GM21717 (cell line): ENCODE measurements around the gene ELAC2.

ENCODE experiments used
- ATAC-seq: cut with Tn5 transposase; IDR thresholded peaks from one replicate; pipeline ENCODE4 v1.9.1; 2021; ENCODE audit warnings: mild to moderate bottlenecking, moderate library complexity; ENCODE audit not compliant: unreplicated experiment

ELAC2 gene, protein sequence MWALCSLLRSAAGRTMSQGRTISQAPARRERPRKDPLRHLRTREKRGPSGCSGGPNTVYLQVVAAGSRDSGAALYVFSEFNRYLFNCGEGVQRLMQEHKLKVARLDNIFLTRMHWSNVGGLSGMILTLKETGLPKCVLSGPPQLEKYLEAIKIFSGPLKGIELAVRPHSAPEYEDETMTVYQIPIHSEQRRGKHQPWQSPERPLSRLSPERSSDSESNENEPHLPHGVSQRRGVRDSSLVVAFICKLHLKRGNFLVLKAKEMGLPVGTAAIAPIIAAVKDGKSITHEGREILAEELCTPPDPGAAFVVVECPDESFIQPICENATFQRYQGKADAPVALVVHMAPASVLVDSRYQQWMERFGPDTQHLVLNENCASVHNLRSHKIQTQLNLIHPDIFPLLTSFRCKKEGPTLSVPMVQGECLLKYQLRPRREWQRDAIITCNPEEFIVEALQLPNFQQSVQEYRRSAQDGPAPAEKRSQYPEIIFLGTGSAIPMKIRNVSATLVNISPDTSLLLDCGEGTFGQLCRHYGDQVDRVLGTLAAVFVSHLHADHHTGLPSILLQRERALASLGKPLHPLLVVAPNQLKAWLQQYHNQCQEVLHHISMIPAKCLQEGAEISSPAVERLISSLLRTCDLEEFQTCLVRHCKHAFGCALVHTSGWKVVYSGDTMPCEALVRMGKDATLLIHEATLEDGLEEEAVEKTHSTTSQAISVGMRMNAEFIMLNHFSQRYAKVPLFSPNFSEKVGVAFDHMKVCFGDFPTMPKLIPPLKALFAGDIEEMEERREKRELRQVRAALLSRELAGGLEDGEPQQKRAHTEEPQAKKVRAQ

DNA sequence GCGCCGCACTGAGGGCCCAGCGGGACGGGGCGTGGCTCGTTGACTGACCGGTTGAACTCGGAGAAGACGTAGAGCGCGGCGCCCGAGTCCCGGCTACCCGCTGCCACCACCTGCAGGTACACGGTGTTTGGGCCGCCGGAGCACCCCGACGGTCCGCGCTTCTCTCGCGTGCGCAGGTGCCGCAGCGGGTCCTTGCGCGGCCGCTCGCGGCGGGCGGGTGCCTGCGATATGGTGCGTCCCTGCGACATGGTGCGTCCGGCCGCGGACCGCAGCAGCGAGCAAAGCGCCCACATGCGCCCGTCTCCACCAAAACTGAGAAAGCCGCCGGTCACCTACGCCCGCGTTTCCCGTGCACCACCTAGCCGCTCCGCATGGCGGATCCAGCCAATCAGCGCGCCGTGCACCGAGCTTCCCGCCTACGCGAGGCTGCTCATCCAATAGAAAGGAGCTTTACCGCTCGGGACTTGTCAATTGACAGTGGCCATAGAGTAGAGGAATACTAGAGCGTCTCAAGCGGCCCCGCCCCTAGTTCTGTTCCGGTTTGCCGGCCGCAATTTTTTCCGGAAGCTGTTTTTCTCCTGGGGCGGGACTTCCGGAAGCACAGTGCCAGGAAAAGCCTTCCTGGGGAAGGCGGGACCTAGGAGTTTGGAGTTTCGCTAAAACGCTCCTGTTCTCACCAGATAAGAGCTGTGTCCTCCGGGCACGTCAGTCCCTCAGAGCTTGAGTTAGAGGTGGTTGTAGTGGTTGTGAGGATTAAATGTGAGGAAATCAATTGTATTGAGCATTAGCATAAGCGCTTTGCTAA is at the start of gene ELAC2:
Gene ELAC2 (minus strand): TSS at position 373 of the 805 bp plus-strand sequence. CDS start 80 bp downstream, at position 293.
- ATAC-seq, result peak; percentile 98

DNA sequence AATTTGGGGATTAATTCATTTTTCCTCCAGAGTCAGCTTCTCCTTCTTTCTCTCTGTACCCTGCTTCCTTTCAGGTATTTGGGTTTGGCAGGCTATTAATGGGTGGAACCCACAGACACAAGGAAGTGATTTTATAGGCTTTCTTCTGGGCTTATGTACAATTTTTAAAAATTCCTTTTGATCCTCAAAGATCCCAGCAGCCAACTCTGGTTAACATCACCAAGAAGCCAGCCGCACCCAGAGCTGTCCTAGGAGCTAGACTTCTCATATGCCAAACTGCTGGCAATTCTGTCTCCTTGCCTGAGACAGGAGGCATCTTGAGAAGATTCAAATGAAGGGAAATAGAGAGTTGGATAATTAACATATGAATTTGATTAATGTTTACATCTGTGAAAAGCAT is 47.2 kb upstream of the ELAC2 start:
- no peak for ATAC-seq

DNA sequence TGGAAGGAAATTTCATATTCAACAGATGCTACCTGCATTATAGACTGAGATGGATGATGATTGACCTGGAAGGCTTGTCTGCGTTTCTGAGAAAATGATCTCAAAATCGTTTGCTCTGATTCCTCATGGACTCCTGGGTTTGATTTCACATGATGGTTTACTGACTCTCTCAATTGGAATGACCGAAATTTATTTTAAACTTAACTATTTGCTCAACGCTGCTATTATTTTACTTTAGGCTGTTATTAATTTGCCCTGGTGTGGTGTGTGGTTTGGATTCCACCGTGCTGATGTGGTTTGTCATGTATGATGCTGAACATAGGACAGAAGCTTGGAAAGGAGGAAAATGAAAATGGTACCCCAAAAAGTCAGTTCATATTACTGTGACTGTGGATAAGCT is 37.3 kb upstream of the ELAC2 start:
- no peak for ATAC-seq

DNA sequence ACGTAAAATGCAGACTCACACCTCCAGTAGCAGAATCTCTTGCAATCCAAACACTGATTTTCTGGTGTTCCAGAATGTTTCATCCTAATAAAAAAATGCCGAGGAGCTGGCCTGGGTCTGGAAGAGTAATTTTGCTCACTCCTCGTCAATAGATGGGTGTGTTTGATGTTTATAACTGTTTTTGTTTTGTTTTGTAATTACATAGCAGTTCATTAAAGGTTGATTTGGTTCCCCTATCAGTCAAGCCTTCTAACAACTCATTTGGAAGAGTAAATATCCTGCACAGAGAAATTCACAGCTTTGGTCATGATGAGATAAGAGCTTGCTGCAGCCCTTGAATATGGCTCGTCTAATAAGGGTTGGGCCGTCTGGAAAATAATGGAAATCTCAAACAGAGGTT is 36.8 kb upstream of the ELAC2 start:
- ATAC-seq, result no peak

DNA sequence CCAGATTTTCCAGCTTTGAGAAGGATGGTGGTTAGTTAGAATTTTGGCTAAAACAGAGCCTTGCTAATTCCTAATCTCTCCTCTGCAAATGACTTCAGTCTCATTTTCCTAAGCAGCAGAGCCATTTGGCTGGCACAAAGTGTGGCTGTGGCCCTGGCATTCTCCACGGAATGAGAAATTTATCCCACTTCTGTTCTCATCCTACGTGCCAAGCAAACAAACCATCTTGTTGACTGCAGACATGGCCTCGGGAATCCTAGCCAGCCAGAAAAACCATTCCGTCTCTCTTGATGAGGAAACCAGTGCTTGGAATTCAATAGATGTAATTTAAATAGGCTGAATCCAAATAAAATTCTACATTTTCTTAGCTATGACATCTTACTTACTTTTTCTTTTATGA is 34.1 kb upstream of the ELAC2 start:
- ATAC-seq, result no peak

DNA sequence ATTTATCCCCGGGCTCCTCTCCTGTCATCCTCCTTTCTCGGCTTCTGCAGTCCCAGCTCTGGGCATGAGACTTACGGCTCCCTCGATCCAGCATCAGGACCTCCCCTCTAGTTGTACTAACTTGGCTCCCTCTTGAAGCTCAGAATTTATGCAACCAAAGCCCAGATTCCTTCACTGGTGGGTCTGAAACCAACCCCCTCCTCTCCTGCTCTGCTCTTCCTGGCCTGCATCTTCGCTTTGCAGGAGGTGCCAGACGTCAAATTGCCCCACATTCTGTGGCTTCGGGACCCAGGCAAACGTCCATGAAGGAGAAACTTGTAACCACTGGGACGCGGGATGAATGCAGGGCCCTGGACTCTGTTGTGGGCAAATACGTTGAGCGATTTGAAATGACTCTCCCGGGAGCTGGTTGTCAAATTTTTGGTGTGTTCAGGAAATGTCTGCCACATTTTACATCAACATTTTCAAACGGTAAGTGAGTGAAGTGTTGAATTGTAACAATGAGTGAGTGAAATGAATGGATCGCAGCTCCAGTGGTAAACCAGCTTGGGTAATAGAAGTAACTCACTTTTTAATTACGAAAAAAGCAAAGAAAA is 29.3 kb upstream of the ELAC2 start:
- ATAC-seq, result no peak

DNA sequence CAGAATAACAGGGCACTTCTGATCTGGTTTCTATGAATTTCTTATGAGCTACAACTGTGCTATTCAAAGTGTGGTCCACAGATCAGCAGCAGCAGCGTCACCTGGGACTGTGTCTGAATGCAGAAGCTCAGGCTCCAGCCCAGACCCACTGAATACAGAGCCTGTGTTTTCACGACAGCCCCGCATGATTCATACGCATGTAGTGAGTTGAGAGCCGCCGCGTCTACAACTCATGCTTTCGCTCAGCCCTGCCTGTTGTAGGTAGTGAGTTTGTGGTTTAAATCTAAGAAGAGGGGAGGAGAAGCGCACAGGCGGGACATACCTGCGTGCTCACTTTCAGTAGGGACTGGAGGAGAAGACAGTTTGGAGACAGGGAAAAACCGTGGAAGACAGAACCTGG is 28.5 kb upstream of the ELAC2 start:
- no peak for ATAC-seq

DNA sequence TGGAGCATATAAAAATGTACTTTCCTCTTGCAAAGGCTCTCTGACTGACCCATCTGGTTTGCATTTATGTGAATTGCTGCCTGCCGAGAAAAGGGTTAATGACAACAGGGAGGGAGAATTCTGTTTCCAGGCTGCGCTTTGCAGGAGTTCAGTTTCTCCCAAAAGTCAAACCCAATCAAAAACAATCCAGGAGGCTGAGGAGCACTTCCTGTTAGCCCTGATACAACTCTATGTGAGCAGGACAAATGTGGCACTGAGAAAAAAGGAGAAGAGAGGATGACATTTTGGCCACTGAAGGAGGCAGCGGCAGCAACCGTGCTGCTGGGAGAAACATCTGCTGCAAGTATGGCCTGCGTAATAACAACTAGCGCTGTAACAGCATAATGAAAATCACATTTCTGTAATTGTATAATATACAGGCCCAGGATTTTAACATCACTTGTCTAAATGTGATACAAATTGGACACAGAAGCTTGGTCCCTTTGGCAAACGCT is 26.8 kb upstream of the ELAC2 start:
- ATAC-seq, result no peak

DNA sequence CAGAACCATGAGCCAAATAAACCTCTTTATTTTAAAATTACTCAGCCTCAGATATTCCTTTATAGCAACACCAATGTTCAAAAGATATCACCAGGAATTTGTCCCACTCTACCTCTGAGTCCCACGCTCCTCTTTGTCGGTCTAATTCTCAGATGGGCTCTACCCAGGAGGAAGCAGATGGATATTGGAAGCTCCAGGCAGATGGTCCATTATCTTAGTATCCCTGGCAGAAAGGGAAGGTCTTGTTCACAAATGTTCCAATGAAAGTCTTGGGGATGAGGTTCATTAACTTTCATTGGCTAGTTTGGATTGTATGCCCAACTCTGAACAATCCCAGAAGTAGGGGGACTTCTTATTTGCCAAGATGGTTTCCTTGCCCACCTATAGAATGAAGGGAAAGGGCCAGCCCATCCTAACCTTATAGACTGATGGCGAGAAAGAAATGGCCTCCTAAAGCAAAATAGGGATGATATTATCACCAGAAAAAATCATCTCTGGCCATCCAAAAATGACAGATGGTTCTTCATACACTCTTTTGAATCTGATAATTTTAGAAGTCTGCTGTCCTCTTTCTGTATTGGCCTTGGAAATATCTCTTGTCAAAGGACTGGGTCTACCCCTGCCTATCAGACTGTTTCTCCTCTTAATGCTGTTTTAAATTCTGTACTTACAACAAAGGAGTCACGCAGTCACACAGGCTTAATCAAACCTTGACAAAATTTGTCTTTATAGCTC is 21.3 kb upstream of the ELAC2 start:
- no peak for ATAC-seq

DNA sequence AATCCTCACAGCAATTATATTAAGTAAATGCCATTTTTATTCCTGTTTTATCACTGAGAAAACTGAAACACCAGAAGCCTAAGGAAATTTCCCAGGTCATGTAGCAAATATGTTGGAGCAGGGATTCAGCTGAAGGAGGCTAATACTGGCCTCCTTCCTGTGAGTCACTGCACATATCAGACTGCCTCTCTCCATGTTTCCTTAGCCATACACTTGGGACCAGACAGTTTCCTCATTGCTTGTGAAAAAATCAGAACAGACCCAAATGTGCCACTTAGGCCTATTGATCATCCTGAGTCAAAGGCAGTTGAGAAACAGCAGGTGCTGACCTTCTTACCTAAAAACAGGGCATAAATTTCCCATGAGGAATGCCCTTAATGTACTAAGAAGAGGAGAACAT is 18.9 kb upstream of the ELAC2 start:
- ATAC-seq, result no peak

DNA sequence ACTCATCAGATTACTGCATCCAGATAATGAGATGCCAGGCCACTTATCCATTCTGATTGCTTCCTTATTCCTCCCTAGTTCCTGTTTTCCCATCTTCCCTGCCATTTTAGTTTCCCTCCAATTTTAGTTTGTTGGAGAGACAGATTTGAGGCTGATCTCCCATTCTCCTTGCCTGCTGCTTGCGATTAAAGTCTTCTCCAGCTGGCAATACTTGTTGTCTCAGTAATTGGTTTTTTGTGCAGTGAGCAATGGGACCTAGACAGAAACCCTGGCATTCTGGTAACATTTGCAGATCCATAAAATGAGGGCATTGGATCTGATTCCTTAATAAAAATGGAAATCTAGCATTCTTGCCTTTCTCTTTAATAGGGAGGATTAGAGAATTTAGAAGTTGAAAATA is 17.6 kb upstream of the ELAC2 start:
- no peak for ATAC-seq

DNA sequence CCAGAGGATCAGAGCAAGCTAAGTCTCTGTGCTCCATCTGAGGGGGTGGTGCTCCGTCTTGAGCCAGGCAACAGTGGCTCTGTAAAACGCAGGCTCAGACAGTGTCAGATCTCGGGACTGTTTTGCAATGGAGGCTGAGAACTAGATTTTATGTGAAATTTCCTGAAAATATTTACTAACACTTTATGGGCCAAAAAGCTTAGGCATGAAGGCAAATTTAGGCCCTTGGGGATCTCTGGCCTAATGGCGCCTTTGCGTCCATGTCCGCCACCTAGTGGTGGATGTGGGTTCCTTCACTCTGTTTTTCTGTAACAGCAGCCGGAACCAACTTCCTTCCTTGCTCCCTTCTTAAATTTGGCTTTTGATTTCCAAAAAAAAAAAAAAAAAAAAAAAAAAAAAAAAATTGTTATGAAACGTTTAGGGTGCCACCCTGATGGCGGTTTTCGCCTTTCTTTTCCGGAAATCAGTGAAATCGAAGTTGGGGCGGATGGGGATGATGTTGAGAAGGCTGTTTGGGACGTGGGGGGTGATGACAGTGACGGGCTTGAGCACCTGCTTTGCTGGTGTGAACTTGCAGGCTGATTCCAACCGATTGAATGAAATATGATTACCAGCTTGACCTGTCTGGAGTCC is 14.0 kb upstream of the ELAC2 start:
- ATAC-seq, result peak; percentile 73

DNA sequence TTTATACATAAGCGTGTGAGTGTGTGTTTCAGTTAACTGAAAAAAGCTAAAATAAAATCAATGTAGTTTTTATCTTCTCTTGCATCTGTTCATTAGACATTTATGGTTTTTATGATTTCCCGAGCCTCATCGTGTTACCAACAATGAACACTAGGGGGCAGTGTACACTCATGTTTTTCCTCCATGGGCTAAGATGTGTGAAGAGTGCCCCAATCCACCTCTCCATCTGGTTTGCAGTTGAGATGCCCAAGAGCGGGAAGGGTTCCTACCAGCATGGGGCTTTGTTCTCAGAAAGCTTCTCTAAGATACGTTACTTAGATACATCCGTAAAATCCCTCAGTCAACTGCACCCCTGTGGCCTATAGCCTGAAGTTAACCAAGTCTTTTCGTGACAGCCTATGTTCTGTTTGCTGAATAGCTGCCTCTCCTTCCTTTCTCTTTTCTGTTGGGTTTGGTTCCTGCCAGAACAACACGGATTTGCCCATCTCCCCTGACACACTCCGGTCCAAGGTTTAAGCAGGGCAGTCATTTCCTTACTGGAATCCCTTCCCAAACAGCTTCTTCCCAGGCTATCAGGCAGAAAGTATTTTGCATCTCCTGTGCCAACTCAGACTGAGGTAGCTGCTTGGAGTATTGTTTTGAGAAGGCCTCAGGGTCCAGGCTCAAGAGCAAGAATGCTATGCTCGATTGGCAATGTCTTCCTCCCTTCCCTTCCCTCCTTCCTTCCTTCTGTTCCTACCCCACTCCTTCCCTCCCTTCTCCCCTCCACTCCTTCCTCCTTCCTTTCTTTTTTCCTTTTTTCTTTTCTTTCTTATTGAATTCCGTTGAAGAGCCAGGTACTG is 12.9 kb upstream of the ELAC2 start:
- ATAC-seq, result no peak

DNA sequence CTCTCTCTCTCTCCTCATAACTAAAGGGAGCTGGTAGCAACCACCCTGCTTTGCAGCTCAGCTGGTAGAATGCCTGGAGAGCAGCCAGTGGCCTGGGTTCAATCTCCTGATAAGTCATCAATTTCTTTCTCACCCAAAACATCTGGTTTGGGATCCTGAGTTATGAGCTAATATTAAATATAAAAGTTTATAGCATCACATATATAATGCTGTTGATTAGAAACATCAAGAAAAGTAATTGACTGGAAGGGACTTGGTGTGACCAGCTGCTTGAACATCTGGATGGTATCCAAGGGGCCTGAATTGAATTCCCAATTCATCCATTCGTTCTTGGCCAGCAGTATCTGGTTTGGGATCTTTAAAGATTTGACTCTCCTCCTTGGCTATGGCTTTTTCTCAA is 12.2 kb upstream of the ELAC2 start:
- no peak for ATAC-seq

DNA sequence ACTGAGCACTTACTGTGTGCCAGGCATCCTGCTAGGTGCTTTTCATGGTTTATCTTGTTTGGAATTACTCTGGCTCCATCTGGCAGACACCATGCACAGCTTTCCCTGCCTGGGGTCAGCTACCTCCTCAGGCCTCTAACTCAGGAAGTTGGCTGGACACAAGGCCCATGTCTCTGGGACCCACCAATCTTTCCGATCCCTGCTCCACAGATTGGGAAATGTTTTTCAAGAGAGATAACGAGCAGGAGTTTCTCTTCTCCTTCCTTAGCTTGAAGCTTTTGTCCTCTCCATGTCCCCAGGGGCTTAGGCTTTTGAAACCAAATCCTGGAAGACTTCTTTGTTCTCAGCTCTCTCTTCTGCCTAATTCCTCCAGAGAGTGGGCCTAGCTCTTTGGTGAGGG is 11.5 kb upstream of the ELAC2 start:
- ATAC-seq, result no peak

DNA sequence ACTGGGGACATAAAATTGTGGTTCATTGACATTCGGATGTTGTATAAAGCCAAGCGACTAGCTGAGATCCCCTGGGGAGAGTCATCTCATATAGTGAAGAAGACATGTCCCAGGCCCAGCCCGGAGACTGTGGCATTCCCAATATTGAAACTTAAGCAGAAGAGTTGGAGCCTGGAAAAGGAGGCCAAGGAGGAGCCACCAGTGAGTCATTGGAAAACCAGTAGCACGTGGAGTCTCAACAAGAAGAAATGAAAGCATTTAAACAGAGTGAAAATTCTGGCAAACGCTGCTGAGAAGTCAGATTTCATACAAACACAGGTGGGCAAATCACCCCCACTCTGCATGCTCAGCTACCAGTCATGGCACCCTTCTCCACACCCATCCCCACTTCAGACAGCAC is 9.4 kb upstream of the ELAC2 start:
- ATAC-seq, result no peak

DNA sequence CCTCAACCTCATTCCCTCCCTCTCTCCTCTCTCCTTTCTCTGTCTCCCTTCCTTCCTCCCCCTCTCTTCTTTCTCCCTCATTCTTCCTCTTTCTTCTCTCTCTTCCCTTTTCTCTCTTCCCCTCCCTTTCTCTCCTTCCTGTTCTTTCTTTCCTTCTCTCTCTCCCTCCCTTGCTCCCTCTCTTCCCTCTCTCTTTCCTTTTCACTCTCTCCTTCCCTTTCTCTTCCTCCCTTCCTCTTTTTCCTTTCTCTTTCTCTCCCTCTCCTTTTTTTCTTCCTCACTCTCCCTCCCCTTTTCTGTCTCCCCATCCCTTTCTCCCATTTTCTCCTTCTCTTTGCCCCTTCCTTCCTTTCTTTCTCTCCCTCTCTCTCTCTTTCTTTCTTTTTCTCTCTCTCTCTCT is 7.9 kb upstream of the ELAC2 start:
- no peak for ATAC-seq

DNA sequence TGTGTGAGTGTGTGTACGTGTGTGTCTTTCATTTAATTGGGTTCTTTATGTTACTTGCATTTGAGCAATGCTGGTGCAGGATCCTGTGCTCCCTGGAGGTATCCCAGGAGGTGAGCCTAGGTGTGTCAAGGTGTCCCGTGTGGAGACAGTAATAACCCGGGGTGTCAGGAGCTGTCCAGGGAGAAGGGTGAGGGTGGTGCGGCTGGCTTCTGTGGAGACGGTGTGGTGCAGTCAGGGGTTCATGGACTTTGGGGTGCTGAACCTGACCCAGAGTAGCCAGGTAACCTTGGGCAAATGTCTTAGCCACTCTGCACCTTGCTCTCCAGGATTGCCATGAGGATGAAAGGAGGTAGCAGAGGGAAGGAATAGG is 7.4 kb upstream of the ELAC2 start:
- ATAC-seq, result no peak
